Calu3 (cell line): ENCODE measurements around the gene IL1RN. TPM values are rescaled to one million over a fixed set of nuclear protein-coding genes. Genes with fewer than 3 reads are reported as not detected.
"Not testable (repeated sequence)": the region's sequence is repeated elsewhere in the genome, so short reads cannot be mapped to it uniquely, and the experiment has no call there.

Source experiments
- BruUV-seq: library from RNA; stranded (reverse); fragments of 400-500 nt; replicated peaks from 2 replicates; lab custom pipeline; 2021; lab: Mats Ljungman, UMichigan
- CTCF ChIA-PET: fragments of 300-600 bp; sonication (Branson Sonifier 250); formaldehyde crosslinking; loops from one replicate; lab custom pipeline; 2022; ENCODE audit warnings: antibody characterized with exemption; lab: Charles Lee
- DNase-seq: peaks from one replicate; pipeline ENCODE4 v3.0.0; 2022
- H3K27ac Mint-ChIP-seq: one replicate; pipeline ENCODE4 v1.8.0; 2022; ENCODE audit warnings: mixed read lengths; ENCODE audit not compliant: unreplicated experiment
- H3K27me3 Mint-ChIP-seq: one replicate; pipeline ENCODE4 v1.8.0; 2022; ENCODE audit warnings: mixed read lengths; ENCODE audit not compliant: unreplicated experiment
- H3K36me3 Mint-ChIP-seq: one replicate; pipeline ENCODE4 v1.8.0; 2022; ENCODE audit warnings: mild to moderate bottlenecking, moderate library complexity, mixed read lengths; ENCODE audit not compliant: insufficient read depth, unreplicated experiment
- H3K4me1 Mint-ChIP-seq: one replicate; pipeline ENCODE4 v1.8.0; 2022; ENCODE audit warnings: mild to moderate bottlenecking, low read depth, mixed read lengths; ENCODE audit not compliant: unreplicated experiment
- H3K4me3 Mint-ChIP-seq: one replicate; pipeline ENCODE4 v1.8.0; 2022; ENCODE audit warnings: mild to moderate bottlenecking, low read depth, moderate library complexity, mixed read lengths; ENCODE audit not compliant: unreplicated experiment
- H3K9me3 Mint-ChIP-seq: one replicate; pipeline ENCODE4 v1.8.0; 2022; ENCODE audit warnings: low read depth, mixed read lengths; ENCODE audit not compliant: unreplicated experiment
- CTCF ChIP-seq: fragments of 200-600 bp; IDR thresholded peaks from one replicate; pipeline ENCODE4 v1.8.0; 2022; ENCODE audit warnings: antibody characterized with exemption; ENCODE audit not compliant: unreplicated experiment
- intact Hi-C: fragments of 100-400 bp; cut with micrococcal nuclease; formaldehyde crosslinking; loops from one replicate; pipeline ENCODE4 v1.10.0; 2022; ENCODE audit not compliant: unreplicated experiment
- total RNA-seq: library from RNA; stranded (reverse); gene quantifications from 2 replicates; pipeline ENCODE4 v1.2.3, GENCODE V29; 2022

Gene IL1RN
- total RNA-seq, 1 experiment from 2014 or later = 19.4 TPM

- no peak overlapping the region for H3K27ac Mint-ChIP-seq
- H3K36me3 Mint-ChIP-seq = no peaks in the 10 kb centered on the region
- no peak for DNase-seq
- H3K4me3 Mint-ChIP-seq = no peak overlapping the region
- no peak for TF ChIP-seq CTCF
- peaks cover 5% of the 10 kb centered on the region for H3K9me3 Mint-ChIP-seq
- CTCF ChIA-PET = interaction anchor here (0.7 to 1.2 kb wide), 2 partner anchors 13 to 90 kb away, joined by 4 read pairs; no protein-coding TSS in a partner anchor
- BruUV-seq = no TSS peak
- no peaks in the 10 kb centered on the region for H3K4me1 Mint-ChIP-seq
- H3K27me3 Mint-ChIP-seq = no peaks in the 10 kb centered on the region
- intact Hi-C loops = no loop called here
Observed at GRCh38 chr2:113092864-113093612, 34.4 kb upstream of the IL1RN start.

GRCh38 chr2:113093613-113093977 lies 33.8 kb upstream of the IL1RN start:
- intact Hi-C loops = no loop called here
- CTCF ChIA-PET = interaction anchor here (1.2 kb wide), 1 partner anchor 13 kb away, joined by 4 read pairs; no protein-coding TSS in a partner anchor
- H3K4me1 Mint-ChIP-seq = no peaks in the 10 kb centered on the region
- no peaks in the 10 kb centered on the region for H3K27me3 Mint-ChIP-seq
- no peak overlapping the region for H3K27ac Mint-ChIP-seq
- no peak for DNase-seq
- no TSS peak for BruUV-seq
- no peak overlapping the region for H3K4me3 Mint-ChIP-seq
- peaks cover 5% of the 10 kb centered on the region for H3K9me3 Mint-ChIP-seq
- no peaks in the 10 kb centered on the region for H3K36me3 Mint-ChIP-seq
- no peak for TF ChIP-seq CTCF

GRCh38 chr2:113096306-113096705 lies 31.1 kb upstream of the IL1RN start:
- CTCF ChIA-PET, H3K4me3 Mint-ChIP-seq, intact Hi-C loops, DNase-seq, H3K27me3 Mint-ChIP-seq, H3K36me3 Mint-ChIP-seq, H3K27ac Mint-ChIP-seq, H3K4me1 Mint-ChIP-seq, H3K9me3 Mint-ChIP-seq, BruUV-seq: not testable (repeated sequence)

- CTCF ChIA-PET, H3K27ac Mint-ChIP-seq, intact Hi-C loops: not testable (repeated sequence)
Observed at GRCh38 chr2:113096842-113097618, 30.4 kb upstream of the IL1RN start.

GRCh38 chr2:113098041-113098440 lies 29.4 kb upstream of the IL1RN start:
- CTCF ChIA-PET = interaction anchor here (0.6 kb wide), 1 partner anchor 22 kb away, joined by 3 read pairs; no protein-coding TSS in a partner anchor
- no TSS peak for BruUV-seq
- Mint-ChIP-seq H3K27me3 (no peaks in the 10 kb centered on the region), H3K27ac (no peak overlapping the region), H3K9me3 (peaks cover 7% of the 10 kb centered on the region), H3K4me3 (no peak overlapping the region), H3K36me3 (no peaks in the 10 kb centered on the region), H3K4me1 (no peaks in the 10 kb centered on the region)
- TF ChIP-seq CTCF = no peak
- DNase-seq = no peak
- intact Hi-C loops = no loop called here

More at GRCh38 chr2:113096842-113097618, 30.4 kb upstream of the IL1RN start:
- not testable (repeated sequence) for H3K4me1 Mint-ChIP-seq, H3K9me3 Mint-ChIP-seq, H3K36me3 Mint-ChIP-seq, DNase-seq, BruUV-seq, H3K27me3 Mint-ChIP-seq, H3K4me3 Mint-ChIP-seq
